B cell (primary cell): ENCODE results near the gene VPS13D.

ENCODE experiments used
- EZH2 ChIP-seq: IDR thresholded peaks from 2 replicates; pipeline ENCODE4 v1.6.1; 2012; ENCODE audit warnings: borderline replicate concordance, low read depth, mild to moderate bottlenecking, moderate library complexity, low read length; ENCODE audit not compliant: insufficient read depth, poor library complexity, severe bottlenecking
- TF ChIP-seq, protein P1 (sequence below): fragments of 200-600 bp; IDR thresholded peaks from one replicate; pipeline ENCODE4 v1.8.0; 2022; ENCODE audit warnings: antibody characterized with exemption, mild to moderate bottlenecking

- no peak for TF ChIP-seq EZH2
- TF ChIP-seq, protein P1, sequence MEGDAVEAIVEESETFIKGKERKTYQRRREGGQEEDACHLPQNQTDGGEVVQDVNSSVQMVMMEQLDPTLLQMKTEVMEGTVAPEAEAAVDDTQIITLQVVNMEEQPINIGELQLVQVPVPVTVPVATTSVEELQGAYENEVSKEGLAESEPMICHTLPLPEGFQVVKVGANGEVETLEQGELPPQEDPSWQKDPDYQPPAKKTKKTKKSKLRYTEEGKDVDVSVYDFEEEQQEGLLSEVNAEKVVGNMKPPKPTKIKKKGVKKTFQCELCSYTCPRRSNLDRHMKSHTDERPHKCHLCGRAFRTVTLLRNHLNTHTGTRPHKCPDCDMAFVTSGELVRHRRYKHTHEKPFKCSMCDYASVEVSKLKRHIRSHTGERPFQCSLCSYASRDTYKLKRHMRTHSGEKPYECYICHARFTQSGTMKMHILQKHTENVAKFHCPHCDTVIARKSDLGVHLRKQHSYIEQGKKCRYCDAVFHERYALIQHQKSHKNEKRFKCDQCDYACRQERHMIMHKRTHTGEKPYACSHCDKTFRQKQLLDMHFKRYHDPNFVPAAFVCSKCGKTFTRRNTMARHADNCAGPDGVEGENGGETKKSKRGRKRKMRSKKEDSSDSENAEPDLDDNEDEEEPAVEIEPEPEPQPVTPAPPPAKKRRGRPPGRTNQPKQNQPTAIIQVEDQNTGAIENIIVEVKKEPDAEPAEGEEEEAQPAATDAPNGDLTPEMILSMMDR, result no peak
Measured at GRCh38 chr1:12553963-12554362, 324.1 kb downstream of the VPS13D start.
